Stimulated activated CD8-positive, alpha-beta memory T cell treated with anti-CD3 and anti-CD28 coated beads, Interleukin-4, amount 100 ng/mL, for 48 hours (primary cell): ENCODE data around the gene FAM131C.
A peak's percentile ranks its signal among the peaks of the same experiment; 100 is the strongest.
"Not testable (repeated sequence)": the region's sequence is repeated elsewhere in the genome, so short reads cannot be mapped to it uniquely, and the experiment has no call there.

ENCODE experiments used
- DNase-seq: peaks from one replicate; pipeline ENCODE4 v3.0.0-alpha.2; 2020

The FAM131C gene

GRCh38 chr1:16057314-16057915 is 16.0 kb downstream of the FAM131C start:
- not testable (repeated sequence) for DNase-seq

DNA sequence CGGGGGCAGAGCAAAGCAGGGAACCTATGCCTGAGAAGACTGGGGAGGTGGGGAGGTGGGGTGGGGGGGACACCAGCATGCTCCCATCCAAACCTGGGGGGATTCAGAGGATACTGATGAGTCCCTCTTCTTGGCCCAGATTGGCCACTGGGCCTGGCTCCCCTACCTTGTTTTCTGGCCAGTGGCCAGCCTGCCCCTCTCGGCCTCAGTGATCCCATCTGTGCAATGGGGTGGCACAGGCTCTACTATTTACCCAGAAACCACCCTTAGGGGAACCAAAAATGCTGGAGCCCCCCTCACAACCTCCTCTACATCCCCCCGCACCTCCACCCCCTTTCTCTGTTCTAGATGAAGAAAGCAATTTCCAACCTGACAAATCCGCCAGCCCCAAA is 16.9 kb downstream of the FAM131C start:
- DNase-seq: not testable (repeated sequence)

DNA sequence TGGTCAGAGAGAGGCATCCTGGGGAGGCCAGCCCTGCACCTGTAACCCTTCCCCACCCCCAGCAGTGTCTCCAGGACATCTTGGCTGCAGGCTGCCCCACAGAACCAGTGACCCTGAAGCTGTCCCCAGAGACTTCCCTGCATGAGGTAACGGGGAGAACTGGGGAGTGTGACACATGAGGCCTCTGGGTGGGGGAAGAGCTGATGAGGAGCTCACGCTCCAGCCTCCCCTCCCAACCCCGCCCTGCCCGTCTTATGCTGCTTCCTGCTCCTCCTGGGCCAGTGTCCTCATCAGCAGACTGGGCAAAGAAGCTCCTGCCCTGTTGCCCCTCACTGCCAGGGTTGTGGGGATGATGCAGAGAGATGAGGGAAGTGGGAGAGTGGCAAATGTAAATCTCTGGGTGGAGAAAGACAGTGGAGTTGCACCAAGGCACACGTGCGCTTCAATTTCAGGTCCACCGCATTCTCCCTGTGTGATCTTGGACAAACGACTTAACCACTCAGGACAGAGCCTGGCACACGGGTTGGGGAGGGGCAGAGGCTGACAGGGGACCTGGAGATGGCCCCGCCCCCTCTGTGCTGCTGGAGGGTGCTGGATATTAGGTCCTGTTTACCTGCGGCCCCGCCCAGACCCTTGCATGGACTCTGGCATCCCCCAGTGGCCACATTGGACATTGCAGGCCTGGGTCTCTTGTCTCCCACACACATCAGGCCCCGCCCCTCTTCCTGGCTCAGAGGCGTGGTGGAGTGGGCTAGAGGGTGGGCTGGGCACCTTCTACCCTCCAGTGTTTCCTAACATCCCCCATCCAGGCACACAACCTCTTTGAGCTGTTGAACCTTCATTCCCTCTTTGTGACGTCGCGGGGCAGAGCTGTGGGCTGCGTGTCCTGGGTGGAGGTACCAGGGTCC is 17.6 kb downstream of the FAM131C start:
- peak; percentile 96 for DNase-seq

DNA sequence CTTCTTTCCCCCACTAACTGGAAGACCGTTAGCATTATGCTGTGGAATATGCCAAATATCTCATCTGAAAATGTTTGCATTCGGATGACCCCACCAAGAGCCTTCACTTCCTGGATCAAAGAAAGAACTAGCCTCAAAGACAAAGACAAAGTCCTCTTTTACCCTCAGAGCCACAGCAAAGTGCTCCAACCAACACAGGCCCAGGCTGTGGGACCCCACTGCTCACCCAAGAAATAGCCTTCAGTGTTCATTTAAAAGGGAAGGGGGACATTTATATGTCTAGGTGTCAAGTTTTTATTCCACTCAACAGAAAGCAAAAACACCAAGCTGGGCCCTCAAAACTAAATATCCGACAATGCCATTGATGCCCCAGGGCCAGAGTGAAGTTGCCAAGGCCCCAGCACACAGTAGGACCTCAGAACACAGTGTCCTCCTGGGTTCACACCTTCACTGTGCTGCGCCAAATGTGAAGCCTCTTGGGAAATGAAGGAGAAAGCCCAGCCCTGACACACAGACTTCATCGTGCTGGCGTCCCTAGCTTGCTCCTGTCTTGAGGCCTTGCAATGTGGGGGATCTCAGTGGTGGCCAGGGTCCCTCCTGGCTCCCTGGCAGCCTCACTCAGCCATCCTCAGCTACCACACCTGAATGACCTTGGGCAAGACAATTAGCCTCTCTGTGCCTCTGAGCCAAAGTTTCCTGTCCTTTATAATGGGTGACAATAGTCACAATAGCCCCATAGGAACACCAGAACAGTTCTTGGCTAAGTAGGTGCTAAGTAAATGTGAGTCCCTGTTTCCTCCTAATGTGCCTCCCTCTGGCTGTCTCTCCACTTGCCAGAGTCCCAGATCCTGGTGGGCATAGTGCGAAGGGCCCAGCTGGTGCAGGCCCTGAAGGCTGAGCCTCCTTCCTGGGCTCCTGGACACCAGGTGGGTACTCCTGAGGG is 18.6 kb downstream of the FAM131C start:
- no peak for DNase-seq

DNA sequence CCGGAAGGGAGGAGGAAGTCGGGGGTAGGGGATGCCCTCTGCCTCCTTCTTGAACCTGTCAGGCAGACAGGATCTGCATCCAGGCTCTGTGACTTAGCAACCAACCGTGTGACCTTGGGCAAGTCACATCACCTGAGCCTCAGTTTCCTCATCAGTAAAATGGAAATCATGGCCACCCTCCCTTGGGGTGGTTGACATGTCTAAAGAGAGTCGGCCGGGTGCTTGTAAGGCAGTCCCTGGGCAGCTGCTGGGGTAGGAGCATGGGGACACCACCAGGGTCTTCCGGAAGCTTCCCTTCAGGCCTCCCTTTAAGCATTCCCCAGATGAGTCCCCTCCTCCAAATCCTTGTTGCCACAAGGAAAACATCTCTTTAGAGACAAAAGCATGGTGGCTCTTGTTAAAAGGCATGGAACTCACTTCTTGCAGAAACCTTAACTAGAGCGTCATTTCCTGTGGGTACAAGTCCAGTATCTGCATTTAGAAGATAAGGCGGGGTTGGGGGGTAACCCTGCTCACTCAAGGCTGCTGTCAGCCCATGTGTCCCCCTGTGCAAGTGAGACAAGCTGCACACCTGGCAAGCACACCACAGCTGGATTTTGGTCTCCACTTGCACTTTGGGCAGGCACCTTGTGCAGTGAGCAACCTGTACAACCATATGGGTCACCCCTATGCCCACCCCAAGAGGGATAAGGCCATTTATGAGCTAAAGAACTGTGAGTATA is 19.5 kb downstream of the FAM131C start:
- no peak for DNase-seq

GRCh38 chr1:16051949-16052348 is 21.5 kb downstream of the FAM131C start:
- DNase-seq: not testable (repeated sequence)

DNA sequence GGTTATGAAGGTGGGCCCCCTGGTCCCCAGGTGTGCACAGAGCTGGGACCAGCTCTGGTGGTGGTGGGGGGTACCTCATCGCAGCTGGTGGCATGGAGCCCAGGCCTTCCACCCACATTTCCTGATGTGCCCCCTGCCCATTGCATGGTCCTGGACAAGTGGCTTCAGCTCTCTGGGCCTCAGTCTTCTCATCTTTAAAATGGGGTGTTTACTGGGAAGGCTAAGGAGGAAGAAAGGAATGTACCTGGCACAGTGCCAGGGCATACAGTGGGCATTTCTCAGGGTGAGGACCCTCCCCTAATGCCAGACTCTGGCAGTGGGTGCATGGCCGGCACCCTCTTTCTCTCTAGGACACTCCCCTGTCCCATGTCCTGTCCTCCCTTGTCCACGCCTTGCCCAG is 22.4 kb downstream of the FAM131C start:
- DNase-seq: no peak

DNA sequence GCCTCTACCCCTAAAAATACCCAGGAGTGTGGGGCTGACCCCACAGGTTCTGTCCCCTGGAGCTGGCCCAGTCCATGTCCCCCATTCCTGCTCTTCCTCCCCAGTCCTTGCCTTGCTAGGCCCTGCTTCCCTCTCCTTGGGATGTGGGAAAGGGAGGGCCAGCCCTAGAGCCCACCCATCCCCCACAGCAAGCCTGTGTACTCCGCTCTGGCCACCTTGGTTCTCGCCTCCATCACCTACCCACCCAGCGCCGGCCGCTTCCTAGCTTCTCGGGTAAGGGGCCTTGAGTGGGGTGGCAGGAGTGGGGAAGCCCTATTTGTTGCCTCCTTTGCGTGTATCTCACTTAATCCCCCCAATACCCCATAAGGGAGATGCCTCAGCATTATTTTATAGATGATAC is 23.1 kb downstream of the FAM131C start:
- DNase-seq: no peak

DNA sequence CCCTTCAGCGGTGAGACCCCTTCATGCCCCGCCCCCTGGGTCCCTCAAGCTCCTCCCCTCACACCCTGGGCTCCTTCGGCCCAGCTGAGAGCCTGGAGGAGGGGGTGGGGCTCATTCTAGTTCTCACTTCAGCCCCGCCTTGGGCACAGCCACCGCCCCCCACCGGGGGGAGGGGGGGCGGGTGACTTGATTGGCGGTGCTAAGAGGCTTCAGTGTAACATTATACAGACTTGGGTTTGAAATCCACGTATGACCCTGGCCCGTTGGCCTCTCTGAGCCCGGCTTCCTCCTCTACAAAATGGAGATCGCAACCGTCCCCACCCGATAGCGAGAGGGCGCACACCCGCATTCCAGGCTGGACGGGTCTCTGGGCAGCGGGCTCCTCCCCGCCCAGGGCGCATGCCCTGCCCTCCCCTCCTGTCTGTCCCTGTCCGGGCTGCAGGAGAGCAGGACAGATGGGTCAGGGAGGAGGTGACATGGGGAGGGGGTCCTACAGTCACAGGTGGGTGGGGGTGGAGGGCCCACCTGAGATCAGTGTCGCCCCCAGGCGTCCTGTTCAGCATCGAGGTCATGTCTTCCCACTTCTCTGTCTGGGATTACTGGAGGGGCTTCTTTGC is 24.8 kb downstream of the FAM131C start:
- DNase-seq: peak; percentile 71

- no peak for DNase-seq
Observed at GRCh38 chr1:16047791-16048475, 25.5 kb downstream of the FAM131C start.

DNA sequence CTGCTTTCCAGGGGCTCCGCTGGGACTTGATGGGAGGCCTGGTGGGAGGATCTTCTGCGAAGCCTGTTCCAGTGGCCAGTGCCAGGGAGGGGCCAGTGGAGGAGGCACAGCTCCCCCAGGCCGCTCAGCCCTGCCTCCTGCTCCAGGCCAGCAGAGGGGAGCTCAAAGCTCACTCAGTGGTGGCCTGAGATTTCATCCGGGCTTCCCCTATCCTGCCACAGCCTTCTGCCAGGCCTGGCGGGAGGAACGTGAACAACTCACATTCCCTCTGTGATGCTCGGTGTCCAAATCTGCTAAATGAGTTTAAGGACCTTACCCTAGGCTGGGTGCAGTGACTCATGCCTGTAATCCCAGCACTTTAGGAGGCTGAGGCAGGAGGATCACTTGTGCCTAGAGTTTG is 26.6 kb downstream of the FAM131C start:
- DNase-seq: no peak

GRCh38 chr1:16043950-16044349 is 29.5 kb downstream of the FAM131C start:
- DNase-seq: no peak

- no peak for DNase-seq
Observed at GRCh38 chr1:16043521-16043920, 29.9 kb downstream of the FAM131C start, which contains the start of gene CLCNKB. TSS of gene CLCNKB (plus strand) at chr1:16043782. CDS start at chr1:16044493, 711 bp downstream.

DNA sequence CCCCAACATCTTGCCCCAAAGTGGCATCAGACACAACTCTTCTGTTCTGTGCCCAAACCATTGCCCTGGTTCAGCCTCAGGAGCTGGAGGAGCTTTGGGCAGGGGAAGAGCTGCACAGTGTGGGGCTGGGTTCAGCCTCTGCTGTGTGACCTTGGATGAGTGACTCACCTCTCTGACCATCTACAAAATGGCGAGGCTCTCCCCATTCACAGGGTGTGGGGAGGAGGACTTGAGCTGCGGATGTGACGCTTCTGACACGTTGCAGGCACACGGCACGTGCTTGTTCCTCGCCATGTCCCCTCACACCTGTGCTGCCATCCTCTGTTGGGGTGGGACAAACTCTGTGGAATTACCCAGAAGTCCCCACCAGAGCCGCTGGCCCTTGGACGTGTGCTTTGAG is 30.8 kb downstream of the FAM131C start:
- DNase-seq: not testable (repeated sequence)

GRCh38 chr1:16042096-16042495 is 31.4 kb downstream of the FAM131C start:
- no peak for DNase-seq

DNA sequence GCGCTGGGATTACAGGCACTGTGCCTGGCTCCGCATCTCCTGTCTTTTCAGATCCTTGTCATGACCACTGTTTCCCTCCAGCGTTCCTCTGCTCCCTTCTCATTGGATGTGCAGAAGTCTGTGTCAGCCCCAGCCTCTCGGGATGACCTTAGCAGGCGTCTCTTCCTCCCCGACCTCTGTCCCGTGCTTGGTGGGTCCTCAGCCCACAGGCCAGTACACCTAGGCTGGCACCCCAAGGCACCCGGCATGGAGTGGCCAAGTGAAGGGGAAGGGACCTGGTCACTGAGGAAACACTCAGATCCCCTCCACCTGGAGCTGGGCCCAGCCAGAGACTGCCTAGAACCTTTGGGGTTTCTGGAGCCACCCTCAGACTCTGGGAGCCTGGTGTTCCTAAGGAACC is 32.3 kb downstream of the FAM131C start:
- no peak for DNase-seq

- not testable (repeated sequence) for DNase-seq
Observed at GRCh38 chr1:16039871-16040270, 33.6 kb downstream of the FAM131C start.

DNA sequence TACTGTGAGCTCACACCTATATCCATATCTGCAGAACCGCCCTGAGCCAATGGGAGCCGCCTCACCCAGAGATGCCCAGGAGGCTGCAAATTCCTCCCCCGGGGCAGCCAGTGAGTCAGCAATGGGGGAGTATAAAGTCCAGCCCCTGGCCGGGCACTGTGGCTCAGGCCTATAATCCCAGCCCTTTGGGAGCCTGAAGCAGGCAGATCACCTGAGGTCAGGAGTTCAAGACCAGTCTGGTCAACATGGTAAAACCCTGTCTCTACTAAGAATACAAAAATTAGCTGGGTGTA is 34.9 kb downstream of the FAM131C start:
- no peak for DNase-seq

DNA sequence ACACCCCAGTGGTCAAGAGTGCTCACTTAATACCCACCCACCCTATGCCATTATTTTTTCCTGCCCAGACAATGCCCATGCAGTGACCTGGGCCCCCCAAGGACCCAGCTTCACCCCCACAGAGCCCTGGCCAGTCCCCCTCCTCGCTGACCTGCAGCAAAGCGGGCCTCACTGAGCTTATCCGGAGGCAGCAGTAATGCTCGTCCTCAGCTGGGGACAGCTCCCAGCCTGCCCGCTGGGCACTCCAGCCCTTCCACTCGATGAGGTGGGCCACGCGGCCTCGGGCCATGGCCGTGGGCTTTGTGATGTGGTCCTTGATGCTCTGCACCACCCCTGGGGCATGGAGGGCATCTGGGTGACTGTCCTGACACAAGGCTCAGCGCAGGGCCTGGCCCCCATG is 37.0 kb downstream of the FAM131C start:
- not testable (repeated sequence) for DNase-seq

GRCh38 chr1:16033103-16033632 is 40.3 kb downstream of the FAM131C start:
- not testable (repeated sequence) for DNase-seq
